ENCODE results near the gene KIAA1549. TPM values are rescaled to one million over a fixed set of nuclear protein-coding genes. Genes with fewer than 3 reads are reported as not detected.

KIAA1549 gene
- total and polyA plus RNA-seq, 2 of the 8 experiments (the other 6 are each of a cell fraction or from before 2014, with no cell fraction given), result 6.5 to 17.3 TPM

DNA sequence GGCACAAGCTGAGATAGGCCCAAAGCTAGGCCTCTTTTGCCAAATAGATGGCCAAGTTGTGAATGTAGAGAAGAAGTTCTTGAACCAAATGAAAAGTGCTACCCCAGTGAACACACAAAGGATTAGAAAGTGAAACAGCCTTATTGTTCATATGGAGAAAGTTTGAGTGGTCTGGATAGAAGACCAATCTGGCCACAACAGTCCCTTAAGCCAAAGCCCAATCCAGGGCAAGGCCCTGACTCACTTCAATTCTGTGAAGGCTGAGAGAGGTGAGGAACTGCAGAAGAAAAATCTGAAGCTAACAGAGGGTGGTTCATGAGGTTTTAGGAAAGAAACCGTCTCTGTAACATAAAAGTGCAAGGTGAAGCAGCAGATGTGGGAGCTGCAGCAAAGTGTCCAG lies 164.5 kb downstream of the KIAA1549 start:
- Histone ChIP-seq H2BK12ac (ENCODE audit: low read depth, low read length) (no peak overlapping the region), H3K4me1 (replicated peaks in 1 of 4; ENCODE audit: control insufficient read depth in 3 of 4, insufficient read depth in 4 of 4, low read length in 3 of 4) (no peaks in the 10 kb centered on the region), H3K23ac (ENCODE audit: insufficient read length) (no peak overlapping the region), H2BK20ac (ENCODE audit: low read length) (no peak overlapping the region), H2AK5ac (ENCODE audit: low read depth, low read length) (no peak overlapping the region), H4K20me1 (replicated peaks in 1 of 2; ENCODE audit: control insufficient read depth in 1 of 2, insufficient read depth in 2 of 2, low read length in 2 of 2) (no peaks in the 10 kb centered on the region), H2BK15ac (ENCODE audit: low read length) (no peak overlapping the region), H3K4me2 (ENCODE audit: insufficient read depth in 1 of 2, low read depth in 2 of 2, low read length in 2 of 2) (no peak overlapping the region), H2AFZ (ENCODE audit: low read length) (no peak overlapping the region), H2BK120ac (replicated peaks; ENCODE audit: low read depth, low read length) (no peak overlapping the region), H3K27ac (ENCODE audit: low read depth, low read length) (no peak overlapping the region), H3K18ac (ENCODE audit: extremely low read depth, low read length) (no peak overlapping the region), H2BK5ac (ENCODE audit: low read depth, low read length) (no peak overlapping the region), H3K79me2 (ENCODE audit: control insufficient read depth in 1 of 2, insufficient read depth in 2 of 2, low read length in 2 of 2) (no peaks in the 10 kb centered on the region), H3K4me3 (ENCODE audit: extremely low read depth in 1 of 4, insufficient read depth in 2 of 4, low read depth in 3 of 4, low read length in 4 of 4) (no peak overlapping the region), H4K5ac (ENCODE audit: insufficient read length, low read depth, low read length) (no peak overlapping the region), H4K91ac (replicated peaks; ENCODE audit: insufficient read length, low read length) (no peak overlapping the region), H3K9me3 (ENCODE audit: insufficient read depth in 2 of 2, low read depth in 1 of 2, low read length in 1 of 2) (no peaks in the 10 kb centered on the region), H3K79me1 (ENCODE audit: low read depth, low read length) (no peaks in the 10 kb centered on the region), H3K36me3 (ENCODE audit: control insufficient read depth in 2 of 4, insufficient read depth in 4 of 4, low read length in 3 of 4) (no peaks in the 10 kb centered on the region), H3K27me3 (replicated peaks in 1 of 4; ENCODE audit: control insufficient read depth in 3 of 4, extremely low read depth in 1 of 4, insufficient read depth in 3 of 4, low read length in 3 of 4) (peaks cover 0 to 1% (median 0%) of the 10 kb centered on the region in 4 experiments; a peak in 1 of 7 replicates), H3K56ac (replicated peaks; ENCODE audit: insufficient read length, low read depth, low read length) (no peak overlapping the region), H3K9ac (replicated peaks in 1 of 4; ENCODE audit: extremely low read depth in 1 of 4, low read depth in 3 of 4, low read length in 3 of 4) (no peak overlapping the region), H4K8ac (ENCODE audit: extremely low read depth, insufficient read depth, low read length) (no peak overlapping the region), H3K14ac (ENCODE audit: insufficient read length) (no peak overlapping the region), H3K23me2 (ENCODE audit: low read depth, low read length) (no peaks in the 10 kb centered on the region; the same call in 1 of the 2 replicates), H3K4ac (replicated peaks; ENCODE audit: insufficient read length, low read depth, low read length) (no peak overlapping the region)
- POLR2A ChIA-PET (ENCODE audit: partially characterized antibody), result no interaction called here
- CTCF ChIA-PET (ENCODE audit: partially characterized antibody), result no interaction called here
- DNase-seq (ENCODE audit: low read depth in 1 of 2, low spot score in 2 of 2) (no peak), FAIRE-seq (no peak)
- 75% methylated on average over 1 of the region's 1 CpG; no CpG with 5 or more reads in 1 of the 2 experiments for WGBS, 2 experiments (ENCODE audit: extremely low coverage in 1 of 2, insufficient coverage in 1 of 2, insufficient read length in 1 of 2, insufficient replicate concordance in 2 of 2, low coverage in 1 of 2, low lambda C conversion rate in 2 of 2, missing lambda C conversion rate in 1 of 2)
- TF ChIP-seq GTF2F1 (IDR thresholded peaks at IDR 0.05; ENCODE audit: borderline replicate concordance, low read depth, low read length), result no peak
- no peak for TF ChIP-seq SUZ12 (IDR thresholded peaks at IDR 0.05; ENCODE audit: low read length)
- TF ChIP-seq BACH1 (IDR thresholded peaks at IDR 0.05; ENCODE audit: low read length), result no peak
- TF ChIP-seq, protein P1, sequence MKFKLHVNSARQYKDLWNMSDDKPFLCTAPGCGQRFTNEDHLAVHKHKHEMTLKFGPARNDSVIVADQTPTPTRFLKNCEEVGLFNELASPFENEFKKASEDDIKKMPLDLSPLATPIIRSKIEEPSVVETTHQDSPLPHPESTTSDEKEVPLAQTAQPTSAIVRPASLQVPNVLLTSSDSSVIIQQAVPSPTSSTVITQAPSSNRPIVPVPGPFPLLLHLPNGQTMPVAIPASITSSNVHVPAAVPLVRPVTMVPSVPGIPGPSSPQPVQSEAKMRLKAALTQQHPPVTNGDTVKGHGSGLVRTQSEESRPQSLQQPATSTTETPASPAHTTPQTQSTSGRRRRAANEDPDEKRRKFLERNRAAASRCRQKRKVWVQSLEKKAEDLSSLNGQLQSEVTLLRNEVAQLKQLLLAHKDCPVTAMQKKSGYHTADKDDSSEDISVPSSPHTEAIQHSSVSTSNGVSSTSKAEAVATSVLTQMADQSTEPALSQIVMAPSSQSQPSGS (IDR thresholded peaks at IDR 0.05; ENCODE audit: low read length), result no peak
- no peak for TF ChIP-seq TAF1 (IDR thresholded peaks at IDR 0.05; ENCODE audit: low read depth, low read length)
- no peak for TF ChIP-seq MAFK (IDR thresholded peaks at IDR 0.05; ENCODE audit: low read depth, low read length)
- no peak for TF ChIP-seq PHF8 (conservative IDR thresholded peaks at IDR 0.05; ENCODE audit: low read depth, low read length)
- TF ChIP-seq POLR2AphosphoS5 (IDR thresholded peaks at IDR 0.05; ENCODE audit: low read depth, low read length), result no peak
- no peak for TF ChIP-seq HDAC2 (IDR thresholded peaks at IDR 0.05; ENCODE audit: borderline replicate concordance in 1 of 2, low read depth in 2 of 2, low read length in 2 of 2)
- no peak for TF ChIP-seq JUND (IDR thresholded peaks at IDR 0.05; ENCODE audit: low read length)

All from H1 (cell line).